ENCODE results near the gene PRXL2B. TPM values are rescaled to one million over a fixed set of nuclear protein-coding genes. Genes with fewer than 3 reads are reported as not detected.
A peak's percentile ranks its signal among the peaks of the same experiment; 100 is the strongest.

The PRXL2B gene
- total RNA-seq, 2 donors from 2014 or later, result 20.3 to 25.8 TPM

GRCh38 chr1:2593251-2593878 is 6.8 kb downstream of the PRXL2B start:
- no peaks in the 10 kb centered on the region for H3K27me3 ChIP-seq (replicated peaks; ENCODE audit: insufficient read depth)
- no peak overlapping the region for H3K4me3 ChIP-seq
- no peaks in the 10 kb centered on the region for H3K36me3 ChIP-seq
- intact Hi-C loops (cut with DNase I), result no loop called here
- H3K4me1 ChIP-seq (replicated peaks), result peaks cover 9% of the 10 kb centered on the region
- WGBS, result 80% methylated on average over 26 of the region's 26 CpGs
- no peak overlapping the region for H3K27ac ChIP-seq
- no peak for TF ChIP-seq CTCF (IDR thresholded peaks at IDR 0.05)
- no peak for TF ChIP-seq POLR2A (IDR thresholded peaks at IDR 0.05)
- TF ChIP-seq POLR2AphosphoS5 (IDR thresholded peaks at IDR 0.05), result no peak
- H3K9me3 ChIP-seq, result no peaks in the 10 kb centered on the region
- no peak for DNase-seq (ENCODE audit: low spot score)

GRCh38 chr1:2594001-2594640 is 7.5 kb downstream of the PRXL2B start:
- H3K36me3 ChIP-seq, result no peaks in the 10 kb centered on the region
- no peak for DNase-seq (ENCODE audit: low spot score)
- H3K27me3 ChIP-seq (replicated peaks; ENCODE audit: insufficient read depth), result no peaks in the 10 kb centered on the region
- peaks cover 9% of the 10 kb centered on the region for H3K4me1 ChIP-seq (replicated peaks)
- H3K27ac ChIP-seq, result no peak overlapping the region
- no peak for TF ChIP-seq CTCF (IDR thresholded peaks at IDR 0.05)
- TF ChIP-seq POLR2AphosphoS5 (IDR thresholded peaks at IDR 0.05), result no peak
- TF ChIP-seq POLR2A (IDR thresholded peaks at IDR 0.05), result no peak
- peak overlapping the region in 1 of 2 donors; percentile 12 for H3K4me3 ChIP-seq
- no peaks in the 10 kb centered on the region for H3K9me3 ChIP-seq
- 17% methylated on average over 20 of the region's 20 CpGs for WGBS
- intact Hi-C loops (cut with DNase I), result no loop called here

- H3K27ac ChIP-seq, result no peak overlapping the region
- intact Hi-C loops (cut with DNase I), result no loop called here
- no peaks in the 10 kb centered on the region for H3K9me3 ChIP-seq
- H3K4me1 ChIP-seq (replicated peaks), result peaks cover 9% of the 10 kb centered on the region
- H3K4me3 ChIP-seq, result no peak overlapping the region
- 88% methylated on average over 17 of the region's 17 CpGs for WGBS
- no peak for TF ChIP-seq POLR2A (IDR thresholded peaks at IDR 0.05)
- TF ChIP-seq POLR2AphosphoS5 (IDR thresholded peaks at IDR 0.05), result no peak
- no peak for TF ChIP-seq CTCF (IDR thresholded peaks at IDR 0.05)
- no peaks in the 10 kb centered on the region for H3K36me3 ChIP-seq
- no peak for DNase-seq (ENCODE audit: low spot score)
- no peaks in the 10 kb centered on the region for H3K27me3 ChIP-seq (replicated peaks; ENCODE audit: insufficient read depth)
These were observed 8.1 kb downstream of the PRXL2B start for GRCh38 chr1:2594641-2595131.

- Histone ChIP-seq H3K27ac (no peak overlapping the region), H3K36me3 (no peaks in the 10 kb centered on the region), H3K4me3 (no peak overlapping the region), H3K4me1 (replicated peaks) (peaks cover 9% of the 10 kb centered on the region), H3K9me3 (no peaks in the 10 kb centered on the region), H3K27me3 (replicated peaks; ENCODE audit: insufficient read depth) (no peaks in the 10 kb centered on the region)
- intact Hi-C loops (cut with DNase I), result no loop called here
- WGBS, result 90% methylated on average over 13 of the region's 19 CpGs
- no peak for DNase-seq (ENCODE audit: low spot score)
- TF ChIP-seq CTCF (IDR thresholded peaks at IDR 0.05) (no peak), POLR2AphosphoS5 (IDR thresholded peaks at IDR 0.05) (no peak)
These were observed 8.8 kb downstream of the PRXL2B start for GRCh38 chr1:2595261-2595811.
